ENCODE results near the gene LTO1.

DNA sequence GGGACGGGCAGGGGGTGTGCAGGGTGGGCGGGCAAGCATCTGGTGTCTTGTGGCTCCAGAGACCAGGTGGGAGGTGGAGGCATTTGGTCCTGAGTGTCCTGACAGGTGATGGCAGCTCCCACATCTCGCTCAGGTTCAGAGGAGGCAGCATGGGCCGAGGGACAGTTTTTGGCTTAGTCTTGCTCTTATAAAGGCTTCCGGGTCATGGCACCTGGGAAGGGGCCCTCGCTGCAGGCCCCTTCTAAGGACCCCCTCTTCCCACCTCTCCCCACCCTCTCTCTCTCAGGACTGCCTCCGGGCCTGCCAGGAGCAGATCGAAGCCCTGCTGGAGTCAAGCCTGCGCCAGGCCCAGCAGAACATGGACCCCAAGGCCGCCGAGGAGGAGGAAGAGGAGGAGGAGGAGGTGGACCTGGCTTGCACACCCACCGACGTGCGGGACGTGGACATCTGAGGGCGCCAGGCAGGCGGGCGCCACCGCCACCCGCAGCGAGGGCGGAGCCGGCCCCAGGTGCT, 24.3 kb downstream of the LTO1 start:
- TF ChIP-seq GATA2 (IDR thresholded peaks at IDR 0.05; ENCODE audit: low read depth, low read length) (no peak), GATA3 (IDR thresholded peaks at IDR 0.05; ENCODE audit: low read depth, low read length) (no peak)

Measured in SH-SY5Y (cell line).